ENCODE measurements around the gene NBEAL1.
A peak's percentile ranks its signal among the peaks of the same experiment; 100 is the strongest.
"Not testable (repeated sequence)": the region's sequence is repeated elsewhere in the genome, so short reads cannot be mapped to it uniquely, and the experiment has no call there.

NBEAL1 gene

DNA sequence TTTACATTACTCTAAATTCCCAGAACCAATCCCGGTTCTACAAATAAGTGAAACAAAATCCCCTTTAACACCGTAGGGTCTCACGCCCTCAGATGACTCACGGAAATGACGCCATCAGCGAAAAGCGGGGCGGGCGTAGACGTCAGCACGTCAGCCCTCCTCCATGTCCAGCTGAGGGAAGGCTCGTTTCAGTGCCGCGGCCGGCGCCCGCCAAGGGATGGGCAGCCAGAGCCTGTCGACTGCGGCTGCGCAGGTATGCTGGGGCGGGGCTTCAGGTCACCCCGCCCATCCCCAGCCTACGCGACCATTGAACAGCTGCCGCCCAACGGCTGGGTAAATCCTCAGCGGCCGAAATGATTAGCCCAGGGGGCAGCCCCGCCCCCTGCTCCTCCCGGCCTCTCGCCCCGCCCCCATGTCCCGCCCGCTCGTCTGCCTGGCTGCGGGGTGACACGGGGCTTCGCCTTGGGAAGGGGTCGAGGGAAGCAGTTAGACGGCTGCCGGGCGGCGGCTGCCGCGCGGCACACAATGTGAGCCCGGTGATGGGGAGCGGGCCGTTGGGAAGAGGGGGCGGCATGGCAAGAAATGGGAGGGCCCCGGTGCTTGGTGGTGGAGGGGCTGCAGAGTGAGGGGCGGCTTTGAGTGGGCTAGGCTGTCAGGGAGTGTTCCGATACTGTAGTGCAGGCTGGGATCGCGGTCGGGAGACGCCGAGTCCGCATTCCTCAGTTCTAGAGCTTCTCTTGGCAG lies at the start of gene NBEAL1:
TSS of gene NBEAL1 (plus strand) at position 420 of the 744 bp plus-strand sequence. CDS start 1,510 bp downstream, outside the sequence.
- peak; percentile 94 for DNase-seq

GRCh38 chr2:202965810-202966460 lies 48.7 kb upstream of the NBEAL1 start:
- DNase-seq: no peak

GRCh38 chr2:202969404-202969803 lies 45.3 kb upstream of the NBEAL1 start:
- DNase-seq: not testable (repeated sequence)

GRCh38 chr2:202976809-202977208 lies 37.9 kb upstream of the NBEAL1 start:
- DNase-seq: no peak

DNA sequence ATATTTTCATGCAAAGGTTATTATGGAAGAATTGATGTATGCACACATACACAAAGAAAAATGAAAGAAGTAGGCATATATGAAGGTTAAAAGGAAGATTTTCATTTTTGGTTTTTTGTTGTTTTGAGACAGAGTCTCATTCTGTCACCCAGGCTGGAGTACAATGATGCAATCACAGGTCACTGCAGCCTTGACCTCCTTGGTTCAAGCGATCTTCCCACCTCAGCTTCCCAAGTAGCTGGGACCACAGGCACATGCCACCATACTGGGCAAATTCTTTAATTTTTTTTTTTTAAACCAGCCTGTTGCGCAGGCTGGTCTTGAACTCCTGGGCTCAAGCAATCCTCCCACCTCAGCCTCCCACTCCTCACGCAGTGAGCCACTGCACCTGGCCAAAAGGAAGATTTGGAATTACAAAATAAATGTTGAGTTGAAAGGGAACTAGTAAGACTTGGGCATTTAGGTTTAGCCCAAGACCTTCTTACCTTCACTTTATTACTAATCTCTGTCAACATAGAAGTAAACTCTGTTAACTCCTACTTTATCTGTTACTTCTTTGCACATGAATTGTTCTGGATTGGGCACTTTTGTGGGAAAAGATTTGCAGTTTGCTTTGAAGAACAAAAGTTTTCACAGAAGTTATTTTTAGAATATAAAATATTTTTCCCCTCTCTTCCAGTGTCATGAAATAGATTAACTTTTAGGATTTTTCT lies 31.7 kb upstream of the NBEAL1 start:
- no peak for DNase-seq

- no peak for DNase-seq
These were observed 24.9 kb upstream of the NBEAL1 start for GRCh38 chr2:202989749-202990148.

GRCh38 chr2:202990501-202990900 lies 24.2 kb upstream of the NBEAL1 start:
- no peak for DNase-seq

GRCh38 chr2:202997113-202997512 lies 17.6 kb upstream of the NBEAL1 start:
- DNase-seq: not testable (repeated sequence)

DNA sequence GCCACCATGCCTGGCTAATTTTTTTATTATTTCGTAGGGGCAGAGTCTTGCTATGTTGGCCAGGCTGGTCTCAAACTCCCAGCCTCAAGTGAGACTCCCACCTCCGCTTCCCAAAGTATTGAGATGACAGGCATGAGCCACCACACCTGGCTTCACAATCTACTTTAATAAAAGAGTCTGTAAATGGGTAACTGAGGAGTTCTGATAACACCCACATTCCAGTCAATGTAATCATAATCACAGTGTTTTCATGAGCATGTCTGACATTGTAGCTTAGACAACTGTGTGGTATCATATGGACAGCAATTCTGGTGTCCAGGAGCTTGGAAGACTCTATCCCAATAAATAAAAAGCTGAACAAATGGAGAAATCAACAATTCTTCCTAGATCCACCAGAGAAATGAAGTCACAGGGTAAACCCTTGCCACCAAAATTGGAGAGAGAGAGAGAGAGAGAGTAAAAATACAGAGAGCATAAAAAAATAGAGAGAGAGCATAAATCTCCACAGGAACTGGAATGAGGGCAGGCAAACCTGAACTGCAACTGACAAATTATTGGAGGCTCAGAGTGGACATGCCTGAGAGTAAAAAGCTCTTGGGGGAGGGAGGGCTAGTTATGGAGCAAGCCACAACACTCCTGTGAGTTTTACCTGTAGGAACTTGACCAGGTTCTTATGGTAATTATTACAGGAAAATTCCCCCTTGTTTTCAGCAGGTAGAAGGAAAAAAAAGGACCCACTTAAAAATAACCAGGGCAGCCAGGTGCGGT lies 12.4 kb upstream of the NBEAL1 start:
- DNase-seq: no peak

DNA sequence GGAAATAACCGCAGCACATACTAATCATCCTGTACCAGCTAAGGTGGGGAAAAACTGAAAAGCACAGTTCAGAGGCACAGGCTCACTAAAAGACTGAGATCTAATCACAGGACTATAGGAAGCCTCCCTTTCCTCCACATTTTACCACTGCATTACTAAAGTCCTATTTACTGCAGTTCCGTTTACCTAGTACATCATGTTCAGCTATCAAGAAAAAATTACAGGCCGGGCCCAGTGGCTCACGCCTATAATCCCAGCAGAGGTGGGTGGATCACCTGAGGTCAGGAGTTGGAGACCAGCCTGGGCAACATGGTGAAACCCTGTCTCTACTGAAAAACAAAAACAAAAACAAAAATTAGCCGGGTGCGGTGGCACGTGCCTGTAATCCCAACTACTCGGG lies 11.0 kb upstream of the NBEAL1 start:
- no peak for DNase-seq

GRCh38 chr2:203016716-203017115 lies 2.0 kb downstream of the NBEAL1 start:
- DNase-seq: no peak

DNA sequence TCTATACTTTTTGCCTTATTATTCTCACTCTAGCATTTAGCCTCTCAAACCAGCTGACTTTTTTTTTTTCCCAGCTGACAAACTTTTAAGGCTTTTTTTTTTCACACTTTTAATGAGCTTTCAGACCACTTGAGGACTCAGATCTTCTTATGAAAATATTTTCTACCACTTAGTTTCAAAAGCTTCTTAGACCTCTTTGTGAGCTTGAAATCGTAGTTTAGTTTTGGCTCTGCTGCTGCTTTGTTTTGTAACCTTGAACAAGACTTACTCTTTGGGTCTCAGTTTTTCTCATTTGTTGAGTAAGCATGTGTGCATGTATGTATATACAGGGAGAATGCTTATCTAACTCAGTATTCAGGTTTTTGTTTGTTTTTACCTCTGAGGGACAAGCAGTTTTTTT lies 3.5 kb downstream of the NBEAL1 start:
- no peak for DNase-seq

- no peak for DNase-seq
These were observed 4.5 kb downstream of the NBEAL1 start for GRCh38 chr2:203019142-203019541.

DNA sequence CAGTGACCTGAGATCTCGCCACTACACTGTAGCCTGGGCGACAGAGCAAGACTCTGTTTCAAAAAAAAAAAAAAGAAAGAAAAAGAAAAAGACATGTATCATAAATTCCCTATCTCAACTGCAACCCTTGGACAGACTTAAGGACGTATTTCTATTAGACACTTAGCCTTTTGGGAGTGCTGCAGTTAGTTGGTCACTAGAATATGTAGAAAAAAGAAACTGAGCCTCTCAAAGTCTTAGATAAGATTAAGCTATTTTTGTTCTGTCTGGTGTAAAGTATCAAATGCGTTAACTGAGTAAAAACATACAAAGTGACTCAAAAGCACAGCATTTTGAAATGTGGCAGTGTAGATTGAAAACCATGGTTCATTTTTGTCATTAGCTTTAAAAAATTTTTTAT lies 7.3 kb downstream of the NBEAL1 start:
- no peak for DNase-seq

DNA sequence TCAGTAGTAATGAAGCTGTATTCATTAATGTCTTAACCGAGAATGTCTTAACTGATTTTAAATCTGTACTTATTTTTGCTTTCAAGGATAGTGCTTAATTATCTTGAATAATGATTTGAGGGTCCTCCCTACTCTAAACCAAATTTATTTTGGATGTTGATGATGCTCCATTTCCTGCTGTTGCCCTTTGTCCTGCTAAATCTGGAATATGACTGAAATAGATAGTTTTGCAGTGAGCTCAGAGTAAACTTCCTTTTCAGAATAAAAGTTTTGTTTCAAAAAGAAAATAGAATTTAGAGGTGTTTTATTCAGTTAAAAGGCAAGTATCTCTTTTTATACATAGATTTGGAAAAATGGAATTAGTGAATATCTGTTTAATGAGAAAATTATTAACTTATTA lies 8.1 kb downstream of the NBEAL1 start:
- DNase-seq: no peak

- no peak for DNase-seq
These were observed 10.9 kb downstream of the NBEAL1 start for GRCh38 chr2:203025592-203025991.

DNA sequence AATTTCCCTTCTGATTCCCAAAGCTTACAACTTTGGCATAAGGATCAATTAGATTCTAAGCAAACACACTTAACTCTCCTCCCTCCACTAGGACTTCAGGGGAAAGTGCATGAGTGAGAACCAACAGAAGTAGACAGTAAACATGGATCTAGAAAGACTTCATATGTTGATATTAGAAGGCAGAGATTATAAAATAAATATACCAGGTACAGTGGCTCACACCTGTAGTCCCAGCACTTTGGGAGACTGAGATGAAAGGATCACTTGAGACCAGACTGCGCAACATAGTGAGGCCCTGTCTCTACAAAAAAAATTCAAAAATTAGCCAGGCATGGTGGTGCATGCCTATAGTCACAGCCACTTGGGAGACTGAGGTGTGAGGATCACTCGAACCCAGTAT lies 15.9 kb downstream of the NBEAL1 start:
- no peak for DNase-seq

DNA sequence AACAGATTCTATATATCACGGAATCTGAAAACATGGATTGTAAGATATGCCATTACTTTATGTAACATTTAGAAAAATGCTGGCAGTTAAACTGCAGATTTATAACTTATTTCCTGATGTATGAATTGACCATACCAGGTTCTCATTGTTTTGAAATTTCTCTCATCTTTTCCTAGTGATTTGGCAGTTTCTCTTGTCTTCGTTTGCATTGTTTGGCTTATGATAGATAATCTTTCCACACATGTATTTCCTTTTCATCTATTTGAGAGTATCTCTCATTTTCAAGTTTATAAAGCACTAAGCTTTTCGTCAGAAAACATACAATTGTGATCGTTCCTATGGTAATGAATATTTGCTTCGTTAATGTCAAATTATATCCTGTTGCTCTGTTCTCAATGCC lies 16.3 kb downstream of the NBEAL1 start:
- DNase-seq: no peak

DNA sequence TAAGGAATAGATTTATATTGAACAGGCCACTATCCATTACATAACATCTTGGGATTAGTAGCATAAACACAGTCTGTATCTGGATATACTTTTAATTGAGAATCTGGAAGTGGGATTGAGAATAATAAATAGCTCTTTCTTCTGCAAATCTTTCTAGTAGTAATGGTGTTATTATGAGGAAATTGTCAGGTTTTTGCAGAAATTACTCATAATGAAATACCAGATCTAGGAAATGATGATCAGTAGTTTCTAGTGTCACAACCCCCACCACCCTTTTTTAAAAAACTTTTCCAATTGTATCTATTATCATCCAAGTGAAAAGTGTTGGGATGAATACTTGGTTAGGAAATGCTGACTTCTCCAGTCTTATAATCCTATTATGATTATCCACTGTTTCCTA lies 18.7 kb downstream of the NBEAL1 start:
- no peak for DNase-seq

GRCh38 chr2:203035879-203036470 lies 21.3 kb downstream of the NBEAL1 start:
- no peak for DNase-seq

- no peak for DNase-seq
These were observed 22.4 kb downstream of the NBEAL1 start for GRCh38 chr2:203037026-203037425.

DNA sequence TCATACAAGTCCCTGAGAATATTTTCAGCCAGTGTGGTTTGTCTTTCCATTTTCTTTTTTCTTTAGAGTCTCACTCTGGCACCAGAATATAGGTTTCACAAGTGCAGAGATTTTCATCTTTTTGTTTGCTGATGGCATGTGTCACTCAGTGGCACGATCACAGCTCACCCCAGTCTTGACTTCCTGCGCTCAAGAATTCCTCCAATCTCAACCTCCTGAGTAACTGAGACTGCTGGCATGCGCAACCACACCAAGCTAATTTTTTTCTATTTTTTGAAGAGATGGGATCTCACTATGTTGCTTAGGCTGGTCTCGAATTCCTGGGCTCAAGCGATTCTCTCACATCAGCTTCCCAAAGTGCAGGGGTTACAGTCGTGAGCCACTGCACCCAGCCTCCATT lies 23.9 kb downstream of the NBEAL1 start:
- DNase-seq: no peak

- DNase-seq: not testable (repeated sequence)
These were observed 24.5 kb downstream of the NBEAL1 start for GRCh38 chr2:203039211-203039610.
